NCI-H2107 treated with DMSO at 0.1 percent for 48 hours (cell line): ENCODE results near the gene GNGT2.
A peak's percentile ranks its signal among the peaks of the same experiment; 100 is the strongest.

Experiments
- DNase-seq: peaks from one replicate; lab custom pipeline; 2025; ENCODE audit not compliant: unreplicated experiment; lab: John Stamatoyannopoulos, UW

The GNGT2 gene

DNA sequence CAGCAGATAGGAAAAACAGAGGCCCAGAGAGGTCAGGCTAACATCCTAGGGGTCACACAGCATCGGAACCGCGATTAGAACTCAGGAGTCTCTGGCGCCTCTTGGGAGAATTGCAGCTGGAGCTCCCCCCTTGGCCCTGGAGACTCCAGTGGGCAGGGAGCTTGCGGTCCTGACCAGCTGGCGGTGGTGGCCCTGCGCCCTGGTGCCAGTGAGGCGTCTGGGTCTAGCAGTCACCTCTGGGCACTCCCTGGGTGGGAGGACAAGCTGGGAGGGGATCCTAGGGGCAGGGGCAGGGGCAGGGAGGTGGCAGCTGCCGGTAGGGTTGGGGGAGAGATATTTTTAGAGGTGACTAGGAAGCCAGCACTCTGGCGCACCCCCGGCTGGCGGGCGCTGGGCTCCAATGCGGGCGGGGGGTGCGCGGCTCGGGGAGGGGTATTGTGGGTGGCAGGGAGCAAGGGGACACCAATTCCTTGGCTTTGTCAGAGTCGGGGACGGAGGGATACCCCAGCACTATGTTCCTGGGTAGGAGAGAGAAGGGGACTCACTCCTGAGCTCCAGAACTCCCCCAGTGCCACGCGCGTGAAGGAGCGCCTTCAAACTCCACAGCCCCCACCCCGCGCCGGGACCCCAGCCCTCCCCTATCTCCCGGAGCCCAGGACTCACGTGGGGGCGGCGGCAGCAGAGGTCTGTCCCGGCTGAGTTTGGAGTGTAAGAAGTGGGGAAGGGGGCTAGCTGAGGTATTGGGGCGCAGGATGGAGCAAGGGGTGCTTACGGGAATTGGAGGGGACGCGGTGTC, 19.6 kb upstream of the GNGT2 start:
- no peak for DNase-seq

DNA sequence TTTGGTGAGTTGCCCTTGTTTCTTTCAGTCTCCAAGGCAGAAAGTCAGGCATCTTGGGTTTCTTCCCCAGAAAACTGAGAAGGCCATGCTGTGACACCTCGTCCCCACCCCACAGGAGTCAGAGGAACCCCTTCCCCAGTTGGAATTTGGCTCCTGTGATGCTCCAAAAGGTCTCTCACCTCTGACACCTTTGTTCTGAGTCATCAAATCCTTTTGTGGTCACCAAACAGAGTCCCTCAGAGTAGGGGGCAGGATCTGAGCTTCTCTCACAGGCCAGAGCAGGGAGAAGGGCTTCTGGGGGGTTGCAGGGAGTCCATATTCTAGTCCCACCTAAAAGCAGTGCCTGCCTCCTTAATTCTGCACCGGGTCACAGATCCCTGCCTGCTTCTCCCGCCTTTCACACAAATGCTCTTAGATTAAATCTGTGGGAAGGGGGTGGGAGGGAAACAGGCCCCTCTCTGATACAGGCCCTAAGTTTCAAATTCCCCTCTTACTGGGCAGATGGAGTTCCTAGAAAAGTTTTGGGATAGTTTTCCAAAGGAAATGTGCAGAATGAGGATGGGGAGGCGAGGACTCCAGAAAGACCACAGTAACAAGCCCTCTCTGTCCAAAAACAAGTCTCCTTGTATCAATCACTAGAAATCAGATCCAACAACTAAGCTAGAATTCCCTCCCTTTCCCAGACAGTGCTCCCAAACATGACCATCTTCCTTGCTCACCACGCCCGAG, 18.9 kb upstream of the GNGT2 start:
- no peak for DNase-seq

DNA sequence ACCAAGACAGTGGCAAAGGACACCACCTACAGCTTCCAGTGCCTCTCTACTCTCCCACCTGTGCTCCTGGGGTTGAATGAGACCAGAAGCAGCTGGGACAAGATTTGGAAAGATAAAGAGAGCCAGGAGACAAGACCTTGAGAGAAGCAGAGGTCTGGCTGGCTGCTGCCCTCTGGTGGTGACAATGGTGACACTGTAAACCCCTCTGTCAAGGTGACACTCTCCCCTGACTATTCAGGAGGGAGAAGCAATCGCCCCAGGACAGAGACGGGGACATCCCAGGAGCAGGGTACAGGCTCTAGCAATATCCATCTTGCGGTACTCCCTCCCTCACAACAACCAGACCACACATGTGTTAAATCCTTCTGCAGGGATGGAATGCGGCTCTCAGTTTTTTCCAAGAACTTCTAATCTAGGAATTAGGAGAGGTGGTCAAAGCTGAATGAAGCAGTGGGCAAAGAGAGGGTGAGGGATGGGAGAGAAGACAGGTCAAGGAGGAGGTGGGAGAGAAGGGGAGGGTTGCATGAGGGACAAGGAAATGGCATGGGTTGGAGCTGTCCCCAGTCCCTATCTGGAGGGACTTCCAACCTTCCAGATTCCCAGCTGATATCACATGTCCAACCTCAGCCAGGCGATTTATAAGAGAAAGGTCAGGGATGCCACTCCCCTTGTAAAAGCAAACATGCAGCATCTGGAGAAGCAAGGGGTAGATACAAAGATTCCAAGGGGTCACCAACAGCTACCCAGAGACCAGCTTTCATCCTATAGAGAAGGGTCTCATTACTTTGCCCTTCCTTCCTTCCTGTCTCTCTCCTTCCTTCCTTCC, 17.3 kb upstream of the GNGT2 start:
- peak; percentile 54 for DNase-seq

DNA sequence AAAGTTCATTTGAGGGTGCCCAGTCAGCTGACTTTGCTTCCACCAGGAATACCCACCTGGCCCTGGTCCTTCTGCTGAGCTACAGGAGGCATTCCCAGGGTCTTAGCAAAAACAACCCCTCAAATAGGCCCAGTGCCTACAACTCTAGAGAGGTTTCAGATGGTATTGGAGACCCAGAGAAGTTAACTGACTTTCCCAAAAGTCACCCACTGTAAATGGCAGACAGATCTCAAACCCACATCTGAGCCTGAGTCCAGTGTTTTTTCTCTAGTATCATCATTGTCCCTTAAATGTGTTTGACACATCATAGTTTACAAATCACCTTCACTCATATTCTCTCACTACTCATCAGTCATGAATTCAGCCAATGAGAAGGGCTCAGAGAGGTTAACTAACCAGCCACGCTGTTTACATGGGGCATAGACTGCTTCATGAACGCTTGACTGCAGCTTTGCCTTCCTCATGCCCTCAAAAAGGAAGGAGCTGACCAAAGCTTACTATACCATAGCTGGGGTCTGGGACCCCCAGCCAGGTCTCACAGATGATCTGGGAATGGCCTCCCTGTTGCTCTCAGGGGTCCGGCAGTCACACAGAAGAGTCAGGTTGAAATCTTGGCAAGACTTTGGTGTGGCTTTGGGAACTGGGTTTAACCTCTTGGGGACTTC, 16.5 kb upstream of the GNGT2 start:
- DNase-seq: no peak

DNA sequence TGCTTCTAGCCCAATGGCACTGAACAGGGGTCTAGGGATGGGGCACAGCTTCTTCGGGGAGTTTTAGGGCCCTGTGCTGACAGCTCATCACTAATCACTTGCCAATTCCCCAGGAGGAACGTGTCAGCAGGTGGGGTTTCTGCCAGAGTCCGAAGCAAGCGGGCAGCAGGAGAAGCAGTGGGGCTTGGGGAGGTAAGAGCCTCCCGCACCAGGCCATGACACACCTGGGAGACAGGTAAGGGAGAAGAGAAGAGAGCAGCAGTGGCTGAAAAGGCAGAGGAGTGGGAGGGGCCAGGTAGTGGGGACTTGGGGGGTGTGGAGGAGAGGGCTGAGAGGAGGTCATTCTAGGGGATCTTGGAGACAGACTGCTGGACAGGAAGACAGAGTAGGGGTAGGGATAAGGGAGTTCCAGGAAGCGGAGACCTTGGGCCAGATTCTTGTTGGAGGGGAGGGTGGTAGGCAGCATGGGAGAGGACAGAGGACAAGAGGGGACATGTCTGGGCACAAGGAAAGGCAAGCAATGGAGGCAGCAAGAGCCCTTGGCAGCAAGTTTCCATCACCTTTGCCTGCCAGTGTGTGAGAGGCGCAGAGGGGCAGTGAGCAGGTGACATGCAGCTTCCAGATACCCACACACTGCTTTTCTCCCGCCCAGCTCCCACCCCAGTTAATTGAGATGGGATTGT, 15.3 kb upstream of the GNGT2 start:
- no peak for DNase-seq

DNA sequence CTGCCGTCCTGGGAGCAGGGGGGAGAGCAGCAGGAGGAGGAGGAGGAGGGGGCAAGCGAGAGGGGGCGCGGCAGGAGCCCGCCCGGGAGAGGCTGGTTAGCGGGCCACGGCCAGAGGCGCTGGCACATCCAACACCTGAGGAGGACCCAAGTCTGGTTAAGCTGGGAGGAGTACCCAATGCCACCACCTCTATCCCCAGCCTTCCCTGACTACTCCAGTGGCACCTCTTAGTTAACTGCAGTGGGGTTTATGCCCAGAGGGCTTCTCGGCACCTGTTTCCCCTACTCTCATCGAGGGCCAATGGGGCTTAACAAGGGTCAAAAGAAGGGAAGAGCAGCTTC, 14.6 kb upstream of the GNGT2 start:
- no peak for DNase-seq

DNA sequence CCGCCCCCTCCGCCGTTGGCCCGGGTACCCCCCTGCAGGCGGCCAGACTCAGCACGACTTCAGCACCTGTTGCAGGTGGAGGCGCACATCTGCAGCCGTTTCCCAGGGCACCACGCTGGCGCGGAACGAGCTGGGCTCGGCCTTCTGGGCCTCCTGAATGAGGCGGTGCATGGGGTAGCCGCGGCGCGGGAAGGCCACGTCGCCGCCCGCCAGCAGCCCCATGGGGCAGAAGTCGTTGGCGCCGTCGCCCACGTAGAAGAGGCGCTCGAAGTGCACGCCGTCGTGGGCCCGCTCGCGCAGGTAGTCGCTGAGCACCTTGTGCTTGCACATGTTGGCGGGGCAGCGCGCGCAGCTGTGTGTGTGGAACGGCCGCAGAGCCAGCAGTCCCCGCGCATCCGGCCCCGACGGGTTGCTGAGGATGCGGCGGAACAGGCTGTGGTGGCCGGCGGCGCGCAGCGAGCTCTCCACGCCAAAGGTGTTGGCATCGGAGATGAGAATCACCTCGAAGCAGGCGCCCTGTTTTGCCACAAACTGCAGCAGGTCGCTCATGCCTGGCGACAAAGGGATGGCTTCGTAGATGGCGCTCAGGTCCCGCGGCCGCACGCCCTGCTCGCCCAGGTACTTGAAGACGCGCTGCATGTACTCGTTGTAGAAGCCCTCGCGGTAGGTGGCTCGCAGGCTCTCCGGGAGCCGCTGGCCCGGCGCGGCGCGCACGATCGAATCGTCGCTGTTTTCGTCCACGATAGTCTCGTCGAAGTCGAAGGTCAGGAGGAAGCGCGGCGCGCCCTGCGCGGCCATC, 14.0 kb upstream of the GNGT2 start:
- DNase-seq: peak; percentile 20

DNA sequence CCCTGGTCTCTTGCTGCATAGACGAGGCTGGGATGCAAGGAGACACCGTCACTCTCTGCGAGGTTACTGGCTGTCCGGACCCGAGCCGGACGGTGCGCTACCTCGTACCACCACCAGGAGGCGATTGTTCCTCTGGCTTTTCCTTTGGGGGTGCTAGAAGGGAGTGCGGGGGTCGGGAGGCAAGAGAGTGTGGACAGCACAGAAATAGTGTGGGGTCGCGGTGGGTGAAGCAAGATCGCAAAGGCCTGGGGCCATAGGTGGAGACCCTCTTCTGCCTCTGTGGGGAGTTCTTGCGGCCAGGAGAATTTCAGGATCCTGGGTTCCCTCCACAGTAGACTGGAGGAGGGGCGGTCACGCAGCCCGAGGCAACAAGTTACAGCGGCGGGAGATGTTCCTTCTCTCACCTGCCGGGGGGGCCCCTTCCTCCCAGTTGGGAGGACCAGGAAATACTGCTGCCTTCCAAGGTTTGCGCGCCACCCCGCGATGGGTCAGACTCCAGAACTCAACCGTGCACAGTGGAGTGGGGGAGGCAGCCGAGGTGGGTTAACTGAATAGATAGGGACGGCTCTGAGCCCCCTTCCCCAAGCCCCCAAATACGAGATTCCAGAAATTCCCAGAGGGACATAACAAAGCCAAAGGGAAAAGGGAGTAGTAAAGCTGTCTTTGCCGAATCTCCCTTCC, 13.3 kb upstream of the GNGT2 start:
- DNase-seq: no peak

DNA sequence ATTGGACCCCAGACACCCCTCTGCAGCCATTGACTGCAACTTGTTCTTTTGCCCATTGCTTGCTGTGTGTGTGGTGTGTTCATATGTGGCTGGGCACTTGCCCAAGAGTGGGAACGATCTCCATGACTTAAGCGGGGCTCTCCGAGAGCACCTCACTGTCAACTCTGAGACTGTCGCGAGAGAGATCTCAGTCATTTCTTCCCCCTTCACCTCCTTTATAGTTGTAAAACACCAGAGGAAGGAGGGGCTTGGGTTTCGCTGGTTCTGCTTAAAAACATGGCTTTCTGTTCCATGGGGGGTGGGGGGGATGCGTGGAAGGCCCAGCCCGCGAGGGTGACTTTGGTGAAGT, 12.8 kb upstream of the GNGT2 start:
- no peak for DNase-seq

DNA sequence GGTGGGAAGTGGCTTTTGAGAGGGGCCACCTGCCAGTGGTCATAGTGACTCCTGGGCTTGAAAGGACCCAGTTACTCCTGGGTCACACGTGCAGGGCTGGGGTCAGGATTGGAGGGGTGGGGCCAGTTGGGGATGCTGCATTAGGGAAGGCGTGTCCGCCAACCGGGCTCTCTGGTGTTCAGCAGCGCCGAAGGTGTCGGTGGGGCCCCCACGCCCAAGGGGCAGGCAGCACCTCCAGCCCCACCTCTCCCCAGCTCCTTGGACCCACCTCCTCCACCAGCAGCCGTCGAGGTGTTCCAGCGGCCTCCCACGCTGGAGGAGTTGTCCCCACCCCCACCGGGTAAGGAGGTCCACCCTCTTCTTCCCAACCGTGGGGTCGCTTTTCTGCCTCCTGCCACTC, 9.6 kb upstream of the GNGT2 start:
- no peak for DNase-seq

DNA sequence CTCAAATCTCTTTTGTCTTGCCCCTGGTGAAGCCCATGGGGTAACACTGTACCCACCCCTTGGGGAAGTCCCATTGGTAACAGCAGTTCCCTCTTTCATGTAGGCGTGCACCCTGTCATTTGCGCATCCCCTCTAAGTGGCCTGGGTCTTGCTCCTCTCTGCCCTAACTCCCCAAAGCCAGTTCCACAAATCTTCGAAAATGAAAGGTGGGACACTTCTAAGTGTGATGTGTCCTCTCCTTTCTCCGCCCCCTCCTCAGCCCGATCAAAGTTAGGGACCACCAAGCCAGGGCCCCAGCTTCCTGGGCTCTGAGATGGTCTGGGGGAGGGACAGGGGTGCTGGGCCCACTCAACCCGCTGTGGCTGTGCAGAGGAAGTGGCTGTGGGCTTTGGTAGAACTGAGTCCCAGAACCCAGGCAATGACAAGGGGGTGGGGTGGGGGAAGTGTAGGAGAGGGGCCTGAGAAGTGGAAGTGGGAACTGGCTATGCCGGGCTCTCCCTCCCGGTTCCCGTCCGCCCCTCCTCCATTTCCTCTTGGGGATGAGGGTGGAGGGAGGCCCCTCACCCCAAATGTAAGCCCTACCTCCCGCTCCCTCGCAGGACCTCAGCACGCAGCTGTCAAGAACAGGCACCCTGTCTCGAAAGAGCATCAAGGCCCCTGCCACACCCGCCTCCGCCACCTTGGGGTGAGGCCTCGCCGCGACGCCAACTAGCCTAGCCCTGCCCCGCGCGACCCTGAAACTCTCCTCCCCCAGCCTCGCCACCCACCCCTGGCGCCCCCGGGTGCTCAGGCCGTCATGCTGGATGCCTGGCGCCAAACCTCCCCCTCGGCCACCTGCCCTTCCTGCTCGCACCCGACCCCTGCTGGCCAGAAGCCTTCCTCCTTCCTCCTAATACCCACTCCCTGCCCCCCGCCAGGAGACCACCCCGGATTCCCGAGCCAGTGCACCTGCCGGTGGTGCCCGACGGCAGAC, 8.9 kb upstream of the GNGT2 start:
- DNase-seq: no peak

DNA sequence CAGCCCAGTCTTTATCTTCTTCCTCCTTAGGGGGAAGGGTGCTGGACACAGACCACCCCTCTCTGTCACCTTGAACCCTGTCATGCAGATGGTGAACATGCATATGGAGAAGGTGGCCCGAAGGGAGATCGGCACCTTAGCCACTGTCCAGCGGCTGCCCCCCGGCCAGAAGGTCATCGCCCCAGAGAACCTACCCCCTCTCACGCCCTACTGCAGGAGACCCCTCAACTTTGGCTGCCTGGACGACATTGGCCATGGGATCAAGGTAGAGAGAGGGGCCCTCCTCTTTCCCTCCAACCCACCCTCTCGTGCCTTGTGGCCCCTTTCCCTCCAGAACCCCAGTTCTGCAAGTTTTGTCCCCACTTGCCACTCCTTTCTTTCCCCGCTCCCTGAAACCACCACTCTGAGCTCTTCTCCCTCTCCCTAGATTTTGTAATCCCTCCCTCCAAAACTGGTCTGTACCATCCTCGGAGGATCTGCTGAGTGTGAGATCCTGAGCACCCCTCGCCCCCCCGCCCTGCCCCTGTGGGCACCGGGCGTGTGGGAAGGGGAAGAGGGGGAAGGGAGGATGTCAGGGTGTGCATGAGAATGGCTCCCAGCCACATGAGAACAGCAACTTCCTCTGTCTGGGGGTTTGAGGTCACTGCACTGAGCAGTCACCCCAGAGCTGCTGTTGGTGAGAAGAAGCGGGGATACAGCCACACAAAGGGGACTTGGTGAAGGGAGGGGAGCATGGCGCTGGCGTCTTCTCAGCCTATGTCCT, 7.5 kb upstream of the GNGT2 start:
- DNase-seq: no peak

DNA sequence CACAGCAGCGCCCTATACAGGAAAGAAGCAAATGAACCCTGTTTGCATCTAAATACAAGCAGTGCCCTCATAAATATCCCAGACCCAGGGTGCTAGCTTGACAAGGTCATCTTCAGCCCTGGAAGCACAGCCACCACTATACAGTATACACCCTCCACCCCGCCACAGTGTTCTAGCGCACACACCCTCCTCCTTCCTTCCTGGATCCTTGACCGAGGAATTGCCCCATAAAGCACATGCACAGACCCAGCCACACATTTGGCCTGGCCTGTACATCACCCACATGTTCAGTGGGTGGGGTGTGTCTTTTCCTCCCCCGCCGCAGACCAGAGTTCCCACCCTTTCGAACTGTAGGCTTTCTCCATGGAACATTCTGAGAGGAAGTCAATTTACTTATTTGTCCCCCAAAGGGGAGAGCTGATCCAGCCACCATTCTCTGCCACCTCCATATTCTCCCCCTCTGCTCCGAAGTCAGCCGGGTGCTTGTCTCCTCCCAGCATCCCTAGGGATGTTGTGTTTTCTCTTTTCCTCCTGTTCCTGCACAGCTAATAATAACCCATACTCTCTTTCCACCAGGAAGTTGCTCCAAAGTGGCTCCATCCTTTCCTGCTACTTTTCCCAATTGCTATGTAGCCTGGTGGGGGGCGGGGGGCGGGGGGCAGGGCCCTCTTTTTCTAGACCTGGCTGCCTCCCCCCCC, 6.7 kb upstream of the GNGT2 start:
- no peak for DNase-seq

DNA sequence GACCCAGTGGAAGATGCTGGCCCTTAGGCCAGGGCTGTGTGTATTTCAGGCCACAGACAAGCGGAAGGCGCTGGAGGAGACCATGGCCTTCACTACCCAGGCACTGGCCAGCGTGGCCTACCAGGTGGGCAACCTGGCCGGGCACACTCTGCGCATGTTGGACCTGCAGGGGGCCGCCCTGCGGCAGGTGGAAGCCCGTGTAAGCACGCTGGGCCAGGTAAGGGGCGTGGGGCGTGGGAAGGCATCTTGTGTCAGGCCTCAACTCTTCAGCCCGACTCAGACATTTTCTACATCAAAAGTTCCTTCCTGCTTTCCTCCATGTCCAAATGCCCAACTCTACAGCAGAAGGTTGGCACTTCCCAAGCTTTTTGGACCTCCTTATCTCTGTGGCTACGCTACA, 6.1 kb upstream of the GNGT2 start:
- DNase-seq: no peak

DNA sequence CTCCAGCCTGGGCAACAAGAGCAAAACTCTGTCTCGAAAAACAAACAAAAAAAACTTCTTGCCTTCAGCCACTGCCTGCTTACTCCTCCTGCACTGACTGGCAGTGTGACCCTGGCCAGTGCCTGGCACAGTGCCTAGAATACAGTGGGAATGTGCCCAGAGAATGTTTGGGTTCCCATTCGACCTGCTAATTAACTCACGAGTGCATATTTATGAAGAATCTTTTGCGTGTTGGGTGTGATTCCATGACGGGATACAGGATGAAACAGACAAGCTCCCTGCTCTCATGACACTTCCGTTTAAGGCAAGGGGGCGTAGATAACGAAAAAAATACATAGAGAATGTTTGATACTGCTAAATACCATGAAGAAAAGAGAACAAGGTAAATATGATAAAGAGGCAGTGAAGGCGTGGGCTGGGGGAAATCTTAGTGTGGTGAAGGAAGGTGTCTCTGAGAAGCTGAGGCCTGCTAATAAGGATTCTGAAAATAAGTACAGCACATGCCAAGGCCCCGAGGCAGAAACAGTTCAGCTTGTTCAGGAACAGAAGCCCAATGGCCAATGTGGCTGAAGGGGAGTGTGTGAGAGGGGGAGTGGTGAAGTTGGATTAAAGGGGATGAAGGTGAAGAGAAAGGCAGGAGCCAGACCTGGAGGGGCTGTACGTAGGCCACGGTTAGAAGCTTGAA, 4.4 kb upstream of the GNGT2 start:
- no peak for DNase-seq

DNA sequence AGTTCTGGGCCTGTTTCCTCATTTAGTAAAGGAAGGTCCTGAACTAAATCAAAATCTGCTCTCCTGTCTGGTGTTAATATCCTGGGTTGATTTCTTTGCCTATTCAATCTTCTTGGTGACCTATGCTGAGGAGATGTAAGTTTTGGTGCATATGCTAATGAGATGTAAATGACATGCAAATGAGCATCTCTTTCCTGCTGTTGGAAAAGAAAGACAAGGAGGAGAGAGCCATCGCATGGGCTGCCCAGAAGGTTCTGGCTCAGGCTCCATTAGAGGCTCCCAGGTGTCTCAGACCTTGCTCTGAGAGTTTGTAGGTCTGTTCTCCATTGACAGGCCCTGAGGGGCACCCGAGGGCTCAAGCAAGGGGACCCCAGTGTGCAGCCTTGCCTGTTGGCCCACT, 3.5 kb upstream of the GNGT2 start:
- no peak for DNase-seq
